Endothelial cell of umbilical vein (primary cell): ENCODE measurements around the gene EFNA5. TPM values are rescaled to one million over a fixed set of nuclear protein-coding genes. Genes with fewer than 3 reads are reported as not detected.

Experiments used
- BruUV-seq: library from RNA; stranded (reverse); fragments of 400-500 nt; replicated peaks from 2 replicates; lab custom pipeline; 2021; lab: Mats Ljungman, UMichigan
- CTCF ChIA-PET: fragments of 300-600, 350-600 bp; sonication (Branson Sonifier 250); formaldehyde crosslinking; loops from one replicate; lab custom pipeline; 2021; ENCODE audit warnings: antibody characterized with exemption, inconsistent platforms; lab: Charles Lee
- POLR2A ChIA-PET: fragments of 300-600, 350-600 bp; sonication (Branson Sonifier 250); formaldehyde crosslinking; loops from one replicate; lab custom pipeline; 2021; ENCODE audit warnings: antibody characterized with exemption, inconsistent platforms; lab: Charles Lee
- DNase-seq: peaks from one replicate; pipeline ENCODE4 v3.0.0-alpha.2; 2011; ENCODE audit warnings: low read depth, low spot score
- FAIRE-seq: peaks from 2 replicates; lab custom pipeline; 2011; peaks lifted over from hg19 to GRCh38; lab: Jason Lieb, UNC
- H2AFZ ChIP-seq: 2 replicates; pipeline ENCODE4 v1.6.0; 2012; ENCODE audit warnings: low read depth, low read length, control low read depth, inconsistent platforms
- H3K27ac ChIP-seq: 2 replicates; pipeline ENCODE4 v1.5.1; 2011; ENCODE audit warnings: low read depth, mild to moderate bottlenecking, control low read depth, low read length, moderate library complexity; ENCODE audit not compliant: insufficient read depth
- H3K27me3 ChIP-seq, 2 experiments: 2 replicates each; pipeline versions ENCODE4 v1.6.0 to v1.6.1; 2011; ENCODE audit warnings: low read length in 2 of 2, mixed read lengths in 1 of 2; ENCODE audit not compliant: control insufficient read depth in 2 of 2, insufficient read depth in 2 of 2
- H3K36me3 ChIP-seq, 2 experiments: 2 replicates in 1 of 2; 3 replicates in 1 of 2; pipeline ENCODE4 v1.5.1; 2011; ENCODE audit warnings: low read length in 2 of 2, mild to moderate bottlenecking in 1 of 2, moderate library complexity in 1 of 2; ENCODE audit not compliant: control insufficient read depth in 2 of 2, insufficient read depth in 2 of 2; ENCODE audit errors: extremely low read depth in 1 of 2
- H3K4me1 ChIP-seq: 3 replicates; pipeline ENCODE4 v1.5.1; 2011; ENCODE audit warnings: mild to moderate bottlenecking, low read length; ENCODE audit not compliant: control insufficient read depth, insufficient read depth; ENCODE audit errors: extremely low read depth
- H3K4me2 ChIP-seq: 2 replicates; pipeline ENCODE4 v1.6.1; 2011; ENCODE audit warnings: low read length, control low read depth, mixed read lengths; ENCODE audit not compliant: insufficient read depth
- H3K4me3 ChIP-seq, 3 experiments: fragments of 200-600 bp in 1 of 3; sonication (generic), shearing (Covaris generic) in 1 of 3; replicated peaks in 1 of 3; 2 replicates each; pipeline ENCODE4 v1.5.1; 2011 to 2016; ENCODE audit warnings: control low read depth in 3 of 3, low read length in 3 of 3, mild to moderate bottlenecking in 2 of 3, inconsistent platforms in 1 of 3, low read depth in 1 of 3, moderate library complexity in 1 of 3; ENCODE audit not compliant: insufficient read depth in 1 of 3
- H3K79me2 ChIP-seq: 2 replicates; pipeline ENCODE4 v1.6.0; 2012; ENCODE audit warnings: low read length, inconsistent platforms; ENCODE audit not compliant: control insufficient read depth, insufficient read depth
- H3K9ac ChIP-seq: replicated peaks from 2 replicates; pipeline ENCODE3; 2011; ENCODE audit warnings: low read length, control low read depth; ENCODE audit not compliant: insufficient read depth; ENCODE audit errors: extremely low read depth
- H3K9me1 ChIP-seq: replicated peaks from 3 replicates; pipeline ENCODE4 v1.6.0; 2011; ENCODE audit warnings: mild to moderate bottlenecking, low read length; ENCODE audit not compliant: control insufficient read depth, insufficient read depth; ENCODE audit errors: extremely low read depth
- H3K9me3 ChIP-seq: replicated peaks from 2 replicates; pipeline ENCODE4 v1.5.1; 2012; ENCODE audit warnings: low read length, inconsistent platforms; ENCODE audit not compliant: control insufficient read depth, insufficient read depth
- H4K20me1 ChIP-seq: replicated peaks from 2 replicates; pipeline ENCODE3; 2011; ENCODE audit warnings: mild to moderate bottlenecking, low read length; ENCODE audit not compliant: control insufficient read depth, insufficient read depth; ENCODE audit errors: extremely low read depth
- GATA2 ChIP-seq: IDR thresholded peaks from 2 replicates; pipeline ENCODE4 v1.7.0; 2011; ENCODE audit warnings: low read depth, mild to moderate bottlenecking, moderate library complexity, mixed read lengths, low read length; ENCODE audit not compliant: insufficient read length, insufficient read depth
- JUN ChIP-seq: IDR thresholded peaks from 2 replicates; pipeline ENCODE4 v1.6.1; 2011; ENCODE audit warnings: borderline replicate concordance, low read depth; ENCODE audit not compliant: insufficient read length, insufficient read depth
- dilution Hi-C: fragments of 300-500 bp; cut with MboI; formaldehyde crosslinking; loops from one replicate; pipeline ENCODE4 v1.15.0; 2019; ENCODE audit warnings: low sequenced_read_pairs; ENCODE audit not compliant: extremely low pct_ligation_motif_present
- intact Hi-C: fragments of 100-400 bp; cut with micrococcal nuclease; formaldehyde crosslinking; loops from one replicate; pipeline ENCODE4 v1.10.0; 2022
- polyA plus RNA-seq, 4 experiments: library from polyadenylated mRNA; depleted of rRNA in 3 of 4; stranded (reverse) in 3 of 4; unstranded in 1 of 4; fragments of >200 nt; gene quantifications; 2 replicates each; pipeline versions ENCODE4 v1.2.1 to v1.2.3, GENCODE V29; 2011 to 2012; ENCODE audit warnings: missing spikeins in 1 of 4
- total RNA-seq: library from RNA; stranded (reverse); gene quantifications from 2 replicates; pipeline ENCODE4 v1.2.3, GENCODE V29; 2021
- TF ChIP-seq, protein P1 (sequence below), 2 donors: IDR thresholded peaks; 1 replicate in 1 of 2; 2 replicates in 1 of 2; pipeline ENCODE4 v1.5.1; 2011; ENCODE audit warnings: low read length in 2 of 2, mild to moderate bottlenecking in 2 of 2, moderate library complexity in 2 of 2, control low read depth in 1 of 2, inconsistent platforms in 1 of 2, low read depth in 1 of 2; ENCODE audit not compliant: insufficient read depth in 1 of 2; ENCODE audit errors: extremely low read depth in 1 of 2

EFNA5 gene
- total and polyA plus RNA-seq, 2 donors (not counting 3 experiments of a cell fraction or from before 2014, with no cell fraction given), result 13.6 to 22.1 TPM

DNA sequence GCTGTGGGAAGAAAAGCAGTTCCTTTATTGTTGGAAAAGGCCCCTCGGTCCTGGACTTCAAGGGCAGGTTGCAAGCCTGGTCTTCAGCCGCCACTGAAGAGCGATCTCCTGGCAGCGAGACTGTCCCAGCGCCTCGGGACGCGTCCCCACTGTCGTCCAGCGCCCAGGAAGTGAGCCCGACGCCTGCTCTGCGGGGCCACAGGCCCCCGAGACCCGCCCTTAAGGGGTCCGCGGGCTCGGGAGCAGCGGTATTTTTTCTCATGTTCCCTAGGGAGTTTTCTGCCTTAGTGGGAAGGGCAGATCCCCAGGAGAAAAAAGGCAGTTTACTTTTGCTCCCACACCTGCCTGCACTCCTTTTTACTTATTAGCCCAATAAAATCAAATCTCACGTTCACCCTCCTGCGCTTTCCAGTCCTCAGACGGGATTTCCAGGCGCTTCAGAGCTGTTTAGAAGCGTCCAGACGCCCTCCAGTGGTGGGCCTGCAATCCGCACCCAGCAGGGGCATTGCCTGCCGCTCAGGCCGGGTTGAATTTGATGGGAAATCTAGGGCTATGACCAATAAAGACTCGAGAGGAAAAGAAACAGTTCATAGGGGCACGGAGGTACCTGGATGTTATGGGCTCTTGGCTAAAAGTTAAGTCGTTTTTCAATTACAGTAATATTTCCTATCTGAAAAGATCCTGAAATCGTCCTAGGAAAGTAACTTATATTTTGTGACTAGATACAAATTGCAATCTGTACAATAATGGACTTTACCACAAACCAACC lies 2.8 kb upstream of the EFNA5 start:
- FAIRE-seq, result peak; percentile 93
- dilution Hi-C loops (no loop called here), intact Hi-C loops (loop anchor here (1.0 to 10.0 kb wide), 15 partner anchors 101 to 1554 kb away; no protein-coding TSS in a partner anchor)
- Histone ChIP-seq H3K4me3 (peak overlapping the region; percentile 40 to 78 (median 45)), H3K9me3 (no peaks in the 10 kb centered on the region), H3K36me3 (no peaks in the 10 kb centered on the region), H3K27me3 (no peaks in the 10 kb centered on the region), H3K4me1 (peaks cover 2% of the 10 kb centered on the region), H3K9me1 (no peaks in the 10 kb centered on the region), H3K79me2 (peaks cover 19% of the 10 kb centered on the region), H3K27ac (peak overlapping the region; percentile 63), H3K4me2 (peak overlapping the region; percentile 68), H4K20me1 (no peaks in the 10 kb centered on the region), H3K9ac (peak overlapping the region; percentile 70), H2AFZ (peak overlapping the region; percentile 43)
- CTCF ChIA-PET, result interaction anchor here (0.7 to 5.6 kb wide), 16 partner anchors 9 to 1555 kb away, joined by 3 to 25 read pairs (median 3); no protein-coding TSS in a partner anchor
- POLR2A ChIA-PET, result no interaction called here
- TF ChIP-seq, protein P1, sequence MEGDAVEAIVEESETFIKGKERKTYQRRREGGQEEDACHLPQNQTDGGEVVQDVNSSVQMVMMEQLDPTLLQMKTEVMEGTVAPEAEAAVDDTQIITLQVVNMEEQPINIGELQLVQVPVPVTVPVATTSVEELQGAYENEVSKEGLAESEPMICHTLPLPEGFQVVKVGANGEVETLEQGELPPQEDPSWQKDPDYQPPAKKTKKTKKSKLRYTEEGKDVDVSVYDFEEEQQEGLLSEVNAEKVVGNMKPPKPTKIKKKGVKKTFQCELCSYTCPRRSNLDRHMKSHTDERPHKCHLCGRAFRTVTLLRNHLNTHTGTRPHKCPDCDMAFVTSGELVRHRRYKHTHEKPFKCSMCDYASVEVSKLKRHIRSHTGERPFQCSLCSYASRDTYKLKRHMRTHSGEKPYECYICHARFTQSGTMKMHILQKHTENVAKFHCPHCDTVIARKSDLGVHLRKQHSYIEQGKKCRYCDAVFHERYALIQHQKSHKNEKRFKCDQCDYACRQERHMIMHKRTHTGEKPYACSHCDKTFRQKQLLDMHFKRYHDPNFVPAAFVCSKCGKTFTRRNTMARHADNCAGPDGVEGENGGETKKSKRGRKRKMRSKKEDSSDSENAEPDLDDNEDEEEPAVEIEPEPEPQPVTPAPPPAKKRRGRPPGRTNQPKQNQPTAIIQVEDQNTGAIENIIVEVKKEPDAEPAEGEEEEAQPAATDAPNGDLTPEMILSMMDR (IDR thresholded peaks at IDR 0.05; ENCODE audit: extremely low read depth in 1 of 2, insufficient read depth in 1 of 2, low read depth in 1 of 2, low read length in 2 of 2), result peak; percentile 96 to 97
- no peak for TF ChIP-seq JUN
- TF ChIP-seq GATA2, result no peak
- no TSS peak for BruUV-seq
- DNase-seq, result peak; percentile 87
